GM18520 (cell line): ENCODE data around the gene SLC36A4.
A peak's percentile ranks its signal among the peaks of the same experiment; 100 is the strongest.
"Not testable (repeated sequence)": the region's sequence is repeated elsewhere in the genome, so short reads cannot be mapped to it uniquely, and the experiment has no call there.

Source experiments
- ATAC-seq: cut with Tn5 transposase; IDR thresholded peaks from one replicate; pipeline ENCODE4 v1.9.1; 2021; ENCODE audit not compliant: unreplicated experiment

Gene SLC36A4

GRCh38 chr11:93197380-93198214, at the start of gene SLC36A4:
TSS of gene SLC36A4 (minus strand) at chr11:93197991. CDS start at chr11:93197832, 159 bp downstream.
- ATAC-seq: peak; percentile 77

GRCh38 chr11:93246790-93247189, 49.0 kb upstream of the SLC36A4 start:
- not testable (repeated sequence) for ATAC-seq

DNA sequence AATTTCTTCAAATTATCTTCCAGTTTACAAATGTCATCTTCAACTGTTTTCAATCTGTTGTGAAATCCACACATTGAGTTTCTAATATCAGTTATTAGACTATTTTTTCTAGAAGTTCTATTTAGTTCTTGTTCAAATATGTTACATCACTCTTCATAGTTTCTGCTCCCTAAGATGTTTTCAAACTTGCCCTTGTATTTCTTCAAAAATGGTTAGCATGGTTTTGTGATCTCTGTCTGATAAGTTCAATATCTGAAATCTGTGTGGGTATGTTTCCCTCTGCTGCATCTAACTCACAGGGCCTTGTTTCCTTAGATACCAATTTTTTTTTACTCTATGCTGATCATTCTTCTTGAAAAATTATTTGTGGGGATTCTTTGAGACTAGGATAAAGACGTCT, 46.2 kb upstream of the SLC36A4 start:
- no peak for ATAC-seq

- ATAC-seq: no peak
Observed at GRCh38 chr11:93239966-93240365, 42.2 kb upstream of the SLC36A4 start.

GRCh38 chr11:93238956-93239355, 41.2 kb upstream of the SLC36A4 start:
- no peak for ATAC-seq

GRCh38 chr11:93236741-93237675, 39.2 kb upstream of the SLC36A4 start:
- ATAC-seq: peak; percentile 40

- ATAC-seq: peak; percentile 95
Observed at GRCh38 chr11:93234602-93235207, 36.9 kb upstream of the SLC36A4 start.

DNA sequence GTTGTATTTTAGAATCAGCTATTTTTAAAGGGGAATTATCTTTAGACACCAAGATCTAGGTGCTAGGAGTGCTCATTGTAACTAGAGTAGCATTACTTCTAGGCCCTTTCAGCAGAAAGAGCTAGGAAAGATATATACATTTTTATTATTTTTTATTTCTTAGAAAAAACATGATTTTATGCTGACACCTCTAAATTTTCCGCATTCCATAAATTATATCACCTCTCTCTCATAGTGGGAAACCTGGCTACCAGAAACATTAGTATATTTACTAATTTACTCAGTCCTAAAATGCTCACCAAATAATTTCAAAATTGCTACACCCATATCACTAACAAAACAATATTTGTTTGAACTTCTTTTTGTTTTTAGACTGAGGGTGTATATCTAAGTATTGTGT, 32.1 kb upstream of the SLC36A4 start:
- no peak for ATAC-seq

GRCh38 chr11:93225662-93226061, 27.9 kb upstream of the SLC36A4 start:
- no peak for ATAC-seq

- no peak for ATAC-seq
Observed at GRCh38 chr11:93221539-93221938, 23.7 kb upstream of the SLC36A4 start.

GRCh38 chr11:93220078-93220477, 22.3 kb upstream of the SLC36A4 start:
- no peak for ATAC-seq

DNA sequence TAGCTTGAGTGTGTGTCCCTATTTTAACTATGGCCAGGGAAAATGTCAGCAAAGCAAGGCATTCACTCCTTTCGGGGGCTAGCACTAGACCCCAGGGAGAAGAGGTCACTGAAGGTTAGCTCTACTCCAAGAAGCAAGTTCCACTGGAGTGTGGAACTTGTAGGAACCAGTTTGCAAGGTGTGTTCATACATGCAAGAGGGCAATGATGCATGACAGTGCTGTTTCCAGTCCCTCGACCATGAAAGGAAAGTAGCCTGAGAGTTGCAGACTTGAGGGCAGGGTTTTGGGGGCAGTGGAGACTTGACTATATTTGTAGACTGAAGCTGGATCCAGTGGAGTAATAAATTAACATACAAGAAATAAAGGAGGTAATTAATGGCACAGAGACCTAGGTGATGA, 21.6 kb upstream of the SLC36A4 start:
- ATAC-seq: no peak

GRCh38 chr11:93216511-93217101, 18.8 kb upstream of the SLC36A4 start:
- ATAC-seq: no peak

GRCh38 chr11:93213622-93214021, 15.8 kb upstream of the SLC36A4 start:
- no peak for ATAC-seq

- no peak for ATAC-seq
Observed at GRCh38 chr11:93212094-93212493, 14.3 kb upstream of the SLC36A4 start.

DNA sequence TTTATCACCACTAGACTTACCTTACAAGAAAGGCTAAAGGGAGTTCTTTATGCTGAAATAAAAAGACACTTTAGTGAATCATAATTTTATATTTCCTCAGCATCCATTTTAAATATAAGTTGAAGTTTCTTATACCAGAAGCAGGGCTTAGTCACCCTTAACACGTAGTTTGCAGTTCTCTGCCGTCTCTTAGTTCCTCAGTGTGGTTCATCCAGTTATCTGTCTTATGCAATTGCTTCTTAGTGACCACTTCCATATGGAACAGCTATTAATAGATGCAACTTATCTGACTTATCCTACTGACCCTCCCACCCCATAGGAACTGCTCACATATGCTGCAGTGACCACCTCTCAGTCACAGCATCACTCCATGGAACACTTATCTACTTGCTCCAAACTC, 11.7 kb upstream of the SLC36A4 start:
- no peak for ATAC-seq

GRCh38 chr11:93208663-93209270, 11.0 kb upstream of the SLC36A4 start:
- ATAC-seq: no peak

DNA sequence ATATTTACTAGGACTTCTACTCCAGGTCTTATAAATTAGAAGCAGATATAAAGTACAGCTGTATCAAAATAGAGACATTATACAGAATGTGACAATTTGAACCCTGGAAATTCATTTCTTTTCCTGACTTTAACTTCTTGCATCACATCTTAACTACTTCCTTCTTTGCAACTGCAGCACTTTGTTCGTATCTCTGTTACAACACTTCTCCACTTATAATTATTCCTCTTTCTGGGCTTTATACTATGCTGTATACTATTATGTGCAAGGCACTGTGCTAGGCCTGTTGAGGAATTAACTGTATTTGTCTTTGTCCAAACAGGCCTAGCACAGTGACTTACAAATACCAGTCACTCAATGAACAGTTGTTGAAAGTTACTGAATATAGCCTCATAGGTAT, 1.8 kb upstream of the SLC36A4 start:
- no peak for ATAC-seq

DNA sequence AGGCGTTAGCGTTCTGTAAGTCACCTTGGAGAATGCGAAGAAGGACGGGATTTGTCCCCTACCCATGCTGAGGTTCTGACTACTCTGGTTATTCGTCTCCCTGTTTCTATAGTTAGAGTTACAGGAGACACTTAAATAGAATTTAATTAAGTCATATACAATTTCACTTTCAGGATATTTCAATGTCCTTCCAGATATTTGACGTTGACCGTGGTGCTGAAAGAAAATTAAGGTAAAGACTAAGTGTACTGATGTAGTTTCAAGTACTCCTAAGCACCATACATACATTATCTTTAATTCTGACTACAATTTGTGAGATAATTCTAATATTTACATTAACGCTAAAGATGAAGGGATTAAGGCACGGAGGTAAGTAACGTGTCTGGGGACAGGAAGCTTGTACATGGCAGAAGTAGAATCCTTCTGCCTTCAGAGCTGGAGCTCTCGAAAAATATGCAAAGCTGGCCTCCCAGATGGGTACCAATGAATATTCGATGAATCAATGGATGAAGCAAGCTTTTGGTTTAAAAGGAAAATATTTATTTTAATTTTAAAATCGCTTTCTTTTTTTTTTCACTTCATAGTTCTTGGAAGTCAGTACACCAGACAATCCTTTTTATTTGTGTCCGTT, 539 bp upstream of the SLC36A4 start:
- ATAC-seq: no peak

- ATAC-seq: no peak
Observed at GRCh38 chr11:93196816-93197379, 893 bp downstream of the SLC36A4 start.
